Thoracic aorta (tissue), 2 donors: ENCODE data around the gene CYLD. TPM values are rescaled to one million over a fixed set of nuclear protein-coding genes. Genes with fewer than 3 reads are reported as not detected.

Source experiments
- ATAC-seq: fragments of 150-250 bp; one replicate; pipeline ENCODE4 v1.8.0; 2017; ENCODE audit warnings: low read depth; ENCODE audit not compliant: insufficient number of reproducible peaks, low FRiP score
- DNase-seq: peaks from one replicate; pipeline ENCODE4 v3.0.0-alpha.2; 2020; ENCODE audit warnings: low spot score
- H3K27ac ChIP-seq, 2 donors: fragments of 200-600 bp; sonication (generic); 1 replicate in 1 of 2; 2 replicates in 1 of 2; pipeline ENCODE4 v1.5.1; 2016; ENCODE audit warnings: mild to moderate bottlenecking in 2 of 2, moderate library complexity in 2 of 2
- H3K27me3 ChIP-seq: fragments of 200-600 bp; sonication (generic); replicated peaks from 2 replicates; pipeline ENCODE4 v1.6.0; 2016; ENCODE audit warnings: mild to moderate bottlenecking; ENCODE audit not compliant: insufficient read depth
- H3K36me3 ChIP-seq: fragments of 200-600 bp; sonication (generic); one replicate; pipeline ENCODE4 v1.5.1; 2016
- H3K4me1 ChIP-seq, 2 donors: fragments of 200-600 bp; sonication (generic); 1 replicate in 1 of 2; 2 replicates in 1 of 2; pipeline versions ENCODE4 v1.5.1 to v1.6.0; 2016; ENCODE audit warnings: low read depth in 2 of 2, mild to moderate bottlenecking in 1 of 2; ENCODE audit not compliant: control insufficient read depth in 1 of 2
- H3K4me3 ChIP-seq: fragments of 200-600 bp; sonication (generic); 2 replicates; pipeline ENCODE4 v1.5.1; 2016; ENCODE audit warnings: mild to moderate bottlenecking
- H3K9me3 ChIP-seq: fragments of 200-600 bp; sonication (generic); 2 replicates; pipeline ENCODE4 v1.5.1; 2016
- total RNA-seq, 2 donors: library from RNA; depleted of rRNA; stranded (reverse); fragments of >200 nt; gene quantifications; one replicate each; pipeline versions ENCODE4 v1.1.0 to v1.2.3, GENCODE V29; 2016
- TF ChIP-seq, protein P1 (sequence below): fragments of 200-600 bp; sonication (generic); IDR thresholded peaks from one replicate; pipeline ENCODE4 v1.5.1; 2019; ENCODE audit warnings: antibody characterized with exemption

The CYLD gene
- total RNA-seq, 2 donors from 2014 or later: 53.9 to 91.9 TPM

GRCh38 chr16:50697881-50698767, 43.8 kb upstream of the CYLD start:
- H3K27ac ChIP-seq: peak overlapping the region; percentile 33 to 65
- peak overlapping the region; percentile 69 for H3K4me3 ChIP-seq
- DNase-seq: no peak
- H3K27me3 ChIP-seq: no peaks in the 10 kb centered on the region
- no peaks in the 10 kb centered on the region for H3K36me3 ChIP-seq
- ATAC-seq: no peak
- H3K9me3 ChIP-seq: no peaks in the 10 kb centered on the region
- H3K4me1 ChIP-seq: peaks cover 15 to 39% of the 10 kb centered on the region in 2 donors
- TF ChIP-seq, protein P1, sequence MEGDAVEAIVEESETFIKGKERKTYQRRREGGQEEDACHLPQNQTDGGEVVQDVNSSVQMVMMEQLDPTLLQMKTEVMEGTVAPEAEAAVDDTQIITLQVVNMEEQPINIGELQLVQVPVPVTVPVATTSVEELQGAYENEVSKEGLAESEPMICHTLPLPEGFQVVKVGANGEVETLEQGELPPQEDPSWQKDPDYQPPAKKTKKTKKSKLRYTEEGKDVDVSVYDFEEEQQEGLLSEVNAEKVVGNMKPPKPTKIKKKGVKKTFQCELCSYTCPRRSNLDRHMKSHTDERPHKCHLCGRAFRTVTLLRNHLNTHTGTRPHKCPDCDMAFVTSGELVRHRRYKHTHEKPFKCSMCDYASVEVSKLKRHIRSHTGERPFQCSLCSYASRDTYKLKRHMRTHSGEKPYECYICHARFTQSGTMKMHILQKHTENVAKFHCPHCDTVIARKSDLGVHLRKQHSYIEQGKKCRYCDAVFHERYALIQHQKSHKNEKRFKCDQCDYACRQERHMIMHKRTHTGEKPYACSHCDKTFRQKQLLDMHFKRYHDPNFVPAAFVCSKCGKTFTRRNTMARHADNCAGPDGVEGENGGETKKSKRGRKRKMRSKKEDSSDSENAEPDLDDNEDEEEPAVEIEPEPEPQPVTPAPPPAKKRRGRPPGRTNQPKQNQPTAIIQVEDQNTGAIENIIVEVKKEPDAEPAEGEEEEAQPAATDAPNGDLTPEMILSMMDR: no peak

- Histone ChIP-seq H3K36me3 (no peaks in the 10 kb centered on the region), H3K27me3 (no peaks in the 10 kb centered on the region), H3K4me3 (no peak overlapping the region), H3K9me3 (peaks cover 10% of the 10 kb centered on the region), H3K27ac (no peak overlapping the region), H3K4me1 (peaks cover 11 to 27% of the 10 kb centered on the region in 2 donors)
- DNase-seq (no peak), ATAC-seq (no peak)
- TF ChIP-seq, protein P1: no peak
Measured at GRCh38 chr16:50699326-50700159, 42.3 kb upstream of the CYLD start.

- TF ChIP-seq, protein P1: no peak
- DNase-seq (no peak), ATAC-seq (no peak)
- Histone ChIP-seq H3K4me3 (no peak overlapping the region), H3K27ac (no peak overlapping the region), H3K4me1 (peaks cover under 1 to 9% of the 10 kb centered on the region in 2 donors), H3K9me3 (peaks cover 11% of the 10 kb centered on the region), H3K36me3 (no peaks in the 10 kb centered on the region), H3K27me3 (no peaks in the 10 kb centered on the region)
Measured at GRCh38 chr16:50702725-50703124, 39.2 kb upstream of the CYLD start.

DNA sequence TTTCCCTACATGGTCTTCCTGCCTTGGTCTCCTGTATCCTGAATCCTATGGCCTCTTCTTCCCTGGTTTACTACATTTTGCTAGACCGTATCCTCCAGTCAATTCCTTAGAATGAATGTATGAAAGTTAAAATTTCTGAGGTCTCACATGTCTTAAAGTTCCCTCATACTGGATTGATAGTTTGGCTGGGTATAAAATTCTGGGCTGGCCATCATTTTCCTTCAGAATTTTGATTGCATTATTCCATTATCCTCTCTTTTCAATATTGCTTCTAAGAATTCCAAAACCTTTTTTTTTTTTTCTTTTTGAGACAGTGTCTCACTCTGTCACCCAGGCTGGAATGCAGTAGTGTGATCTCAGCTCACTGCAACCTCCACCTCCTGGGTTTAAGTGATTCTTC, 37.6 kb upstream of the CYLD start:
- ATAC-seq (no peak), DNase-seq (no peak)
- Histone ChIP-seq H3K27me3 (no peaks in the 10 kb centered on the region), H3K4me1 (no peaks in the 10 kb centered on the region), H3K27ac (no peak overlapping the region), H3K4me3 (no peak overlapping the region), H3K9me3 (peaks cover 11% of the 10 kb centered on the region), H3K36me3 (no peaks in the 10 kb centered on the region)
- TF ChIP-seq, protein P1: no peak
